Activated T-helper 2 cell treated with anti-CD3 and anti-CD28 coated beads, Interferon-gamma antibody, Interleukin-2, Interleukin-4, amounts not matched to agents 10 μg/mL and 5 μg/mL and 100 μg/mL, durations not matched to agents 14 hours and 24 hours and 36 hours (primary cell): Measurements from ENCODE around the gene LENG1. TPM values are rescaled to one million over a fixed set of nuclear protein-coding genes. Genes with fewer than 3 reads are reported as not detected.
"Not testable (repeated sequence)": the region's sequence is repeated elsewhere in the genome, so short reads cannot be mapped to it uniquely, and the experiment has no call there.

Experiments
- DNase-seq: peaks from one replicate; pipeline ENCODE4 v3.0.0; 2021; ENCODE audit warnings: low spot score
- H3K27ac Mint-ChIP-seq: one replicate; pipeline ENCODE4 v1.8.0; 2021; ENCODE audit warnings: mixed read lengths
- H3K27me3 Mint-ChIP-seq: one replicate; pipeline ENCODE4 v1.8.0; 2021; ENCODE audit warnings: low read depth, mixed read lengths
- H3K36me3 Mint-ChIP-seq: one replicate; pipeline ENCODE4 v1.8.0; 2021; ENCODE audit warnings: low read depth, mixed read lengths
- H3K4me1 Mint-ChIP-seq: one replicate; pipeline ENCODE4 v1.8.0; 2021; ENCODE audit warnings: low read depth, mixed read lengths
- H3K4me3 Mint-ChIP-seq: one replicate; pipeline ENCODE4 v1.8.0; 2021; ENCODE audit warnings: low read depth, mild to moderate bottlenecking, moderate library complexity, mixed read lengths
- H3K9me3 Mint-ChIP-seq: one replicate; pipeline ENCODE4 v1.8.0; 2021; ENCODE audit warnings: mixed read lengths
- intact Hi-C: fragments of 100-400 bp; cut with micrococcal nuclease; formaldehyde crosslinking; loops from one replicate; pipeline ENCODE4 v1.15.1; 2023
- total RNA-seq: library from RNA; stranded (reverse); gene quantifications from 2 replicates; pipeline ENCODE4 v1.2.3, GENCODE V29; 2022

The LENG1 gene
- total RNA-seq, 1 donor from 2014 or later = 4.0 TPM

DNA sequence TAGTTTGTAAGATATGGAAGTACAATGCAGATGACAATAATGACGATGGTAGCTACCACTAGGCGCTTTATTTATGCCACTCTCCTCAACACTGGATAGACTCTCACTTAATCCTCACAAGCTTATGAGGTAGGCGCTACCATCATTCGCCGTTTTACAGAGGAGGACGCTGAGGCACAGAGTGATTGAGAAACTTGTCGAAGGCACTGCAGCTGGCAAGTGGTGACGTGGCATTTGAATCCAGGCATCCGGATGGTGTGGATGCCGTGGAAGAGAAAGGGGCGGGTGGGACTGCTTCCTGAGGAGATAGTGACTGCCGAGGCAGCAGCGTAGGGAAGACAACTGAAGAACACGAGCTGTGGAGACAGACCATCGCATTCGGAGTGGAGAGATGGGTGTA is 39.9 kb upstream of the LENG1 start:
- intact Hi-C loops = no loop called here
- peak overlapping the region; percentile 65 for H3K27ac Mint-ChIP-seq

DNA sequence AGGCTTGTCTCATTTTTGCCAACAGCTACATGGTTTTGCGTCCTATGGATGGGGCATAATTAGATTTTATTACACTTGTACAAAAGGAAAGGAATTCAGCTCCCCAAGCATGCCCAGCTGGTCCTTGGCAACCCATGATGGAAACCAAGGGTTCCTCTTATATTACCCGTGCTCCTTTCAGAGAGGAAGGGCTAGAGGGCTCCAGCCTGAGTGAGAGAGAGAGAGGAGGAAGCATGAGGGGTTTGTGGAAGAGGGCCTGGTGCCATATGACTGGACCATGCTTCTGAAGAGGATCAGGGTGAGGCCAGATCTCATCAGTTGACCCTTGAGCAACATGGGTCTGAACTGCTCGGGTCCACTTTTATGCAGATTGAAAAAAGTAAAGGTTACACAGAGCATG is 37.6 kb upstream of the LENG1 start:
- no peak overlapping the region for H3K4me3 Mint-ChIP-seq
- H3K27me3 Mint-ChIP-seq = no peaks in the 10 kb centered on the region
- intact Hi-C loops = no loop called here
- no peak for DNase-seq
- peaks cover 18% of the 10 kb centered on the region for H3K4me1 Mint-ChIP-seq
- H3K36me3 Mint-ChIP-seq = peaks cover 33% of the 10 kb centered on the region
- H3K27ac Mint-ChIP-seq = no peak overlapping the region
- H3K9me3 Mint-ChIP-seq = no peaks in the 10 kb centered on the region

More for the DNA sequence above, 39.9 kb upstream of the LENG1 start:
- Mint-ChIP-seq H3K9me3 (no peaks in the 10 kb centered on the region), H3K27me3 (no peaks in the 10 kb centered on the region), H3K36me3 (peaks cover 45% of the 10 kb centered on the region), H3K4me3 (peak overlapping the region; percentile 78), H3K4me1 (peaks cover 27% of the 10 kb centered on the region)
- no peak for DNase-seq

DNA sequence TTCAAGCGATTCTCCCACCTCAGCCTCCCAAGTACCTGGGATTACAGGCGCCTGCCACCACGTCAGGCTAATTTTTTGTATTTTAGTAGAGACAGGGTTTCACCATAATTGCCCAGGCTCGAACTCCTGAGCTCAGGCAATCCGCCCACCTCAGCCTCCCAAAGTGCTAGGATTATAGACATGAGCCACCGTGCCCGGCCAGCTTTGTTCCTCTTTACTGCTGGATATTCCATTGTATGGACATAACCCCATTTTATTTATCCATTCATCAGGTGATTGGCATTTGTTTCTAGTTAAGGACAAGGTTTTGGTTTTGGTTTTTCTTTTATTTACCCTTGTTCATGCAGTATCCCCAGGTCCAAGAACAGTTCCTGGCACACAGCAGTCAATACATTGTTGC is 37.0 kb upstream of the LENG1 start:
- Mint-ChIP-seq H3K4me3 (no peak overlapping the region), H3K36me3 (peaks cover 27% of the 10 kb centered on the region), H3K9me3 (no peaks in the 10 kb centered on the region), H3K27me3 (no peaks in the 10 kb centered on the region), H3K4me1 (peaks cover 20% of the 10 kb centered on the region), H3K27ac (no peak overlapping the region)
- DNase-seq = no peak
- intact Hi-C loops = no loop called here

DNA sequence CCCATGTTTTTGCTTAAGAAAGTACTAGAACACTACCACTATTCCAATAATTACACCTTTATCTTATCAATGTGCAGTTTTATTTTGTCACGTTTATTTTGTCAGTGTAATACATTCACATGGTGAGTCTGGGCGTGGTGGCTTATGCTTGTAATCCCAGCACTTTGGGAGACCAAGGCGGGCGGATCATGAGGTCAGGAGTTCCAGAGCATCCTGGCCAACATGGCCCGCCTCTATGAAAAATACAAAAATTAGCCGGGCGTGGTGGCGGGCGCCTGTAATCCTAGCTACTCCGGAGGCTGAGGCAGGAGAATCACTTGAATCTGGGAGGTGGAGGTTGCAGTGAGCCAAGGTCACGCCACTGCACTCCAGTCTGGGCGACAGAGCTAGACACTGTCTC is 34.9 kb upstream of the LENG1 start:
- Mint-ChIP-seq H3K4me1 (peaks cover 18% of the 10 kb centered on the region), H3K36me3 (peaks cover 17% of the 10 kb centered on the region)
- H3K27ac Mint-ChIP-seq, DNase-seq, H3K27me3 Mint-ChIP-seq, H3K9me3 Mint-ChIP-seq, H3K4me3 Mint-ChIP-seq: not testable (repeated sequence)
- intact Hi-C loops = loop anchor here (5.0 kb wide), 1 partner anchor 327 kb away; the partner anchor contains the start of gene MYADM

DNA sequence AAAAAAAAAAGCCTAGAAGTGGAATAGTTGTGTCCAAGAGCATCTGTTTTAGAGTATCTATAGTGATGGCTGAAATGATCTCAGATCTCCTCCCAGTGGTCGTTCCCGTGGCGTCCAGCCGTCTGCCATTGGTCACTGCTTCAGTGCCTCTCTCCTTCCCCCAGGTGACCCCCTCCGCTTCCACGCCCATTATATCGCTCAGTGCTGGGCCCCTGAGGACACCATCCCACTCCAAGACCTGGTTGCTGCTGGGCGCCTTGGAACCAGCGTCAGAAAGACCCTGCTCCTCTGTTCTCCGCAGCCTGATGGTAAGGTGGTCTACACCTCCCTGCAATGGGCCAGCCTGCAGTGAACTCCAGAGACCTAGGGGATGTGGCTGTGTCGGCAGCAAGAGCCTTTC is 33.5 kb upstream of the LENG1 start:
- Mint-ChIP-seq H3K9me3 (no peaks in the 10 kb centered on the region), H3K27ac (no peak overlapping the region), H3K4me3 (peak overlapping the region; percentile 85), H3K36me3 (peaks cover 19% of the 10 kb centered on the region), H3K4me1 (peaks cover 15% of the 10 kb centered on the region), H3K27me3 (no peaks in the 10 kb centered on the region)
- intact Hi-C loops = loop anchor here (5.0 kb wide), 1 partner anchor 326 kb away; the partner anchor contains the start of gene MYADM
- no peak for DNase-seq

DNA sequence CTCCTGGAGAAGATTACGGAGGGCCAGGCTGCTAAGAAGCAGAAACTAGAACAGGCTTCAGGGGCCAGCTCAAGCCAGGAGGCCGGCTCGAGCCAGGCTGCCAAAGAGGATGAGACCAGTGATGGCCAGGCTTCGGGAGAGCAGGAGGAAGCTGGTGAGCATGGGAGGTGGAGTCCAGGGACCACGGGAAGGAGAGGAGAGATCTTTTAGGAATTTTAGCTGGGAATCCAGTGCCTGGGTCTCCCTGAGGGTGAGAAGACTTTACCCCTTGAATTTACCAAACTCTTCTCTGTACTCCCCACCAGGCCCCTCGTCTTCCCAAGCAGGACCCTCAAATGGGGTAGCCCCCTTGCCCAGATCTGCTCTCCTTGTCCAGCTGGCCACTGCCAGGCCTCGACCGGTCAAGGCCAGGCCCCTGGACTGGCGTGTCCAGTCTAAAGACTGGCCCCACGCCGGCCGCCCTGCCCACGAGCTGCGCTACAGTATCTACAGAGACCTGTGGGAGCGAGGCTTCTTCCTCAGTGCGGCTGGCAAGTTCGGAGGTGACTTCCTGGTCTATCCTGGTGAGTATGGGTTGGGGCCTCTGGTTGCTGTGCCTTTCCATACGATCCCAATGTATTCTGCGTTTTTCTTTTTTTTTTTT is 32.4 kb upstream of the LENG1 start:
- Mint-ChIP-seq H3K36me3 (peaks cover 30% of the 10 kb centered on the region), H3K4me3 (peak overlapping the region; percentile 85), H3K4me1 (peaks cover 22% of the 10 kb centered on the region), H3K9me3 (no peaks in the 10 kb centered on the region), H3K27ac (peak overlapping the region; percentile 63), H3K27me3 (no peaks in the 10 kb centered on the region)
- intact Hi-C loops = loop anchor here (5.0 kb wide), 1 partner anchor 325 kb away; the partner anchor contains the start of gene MYADM
- no peak for DNase-seq

DNA sequence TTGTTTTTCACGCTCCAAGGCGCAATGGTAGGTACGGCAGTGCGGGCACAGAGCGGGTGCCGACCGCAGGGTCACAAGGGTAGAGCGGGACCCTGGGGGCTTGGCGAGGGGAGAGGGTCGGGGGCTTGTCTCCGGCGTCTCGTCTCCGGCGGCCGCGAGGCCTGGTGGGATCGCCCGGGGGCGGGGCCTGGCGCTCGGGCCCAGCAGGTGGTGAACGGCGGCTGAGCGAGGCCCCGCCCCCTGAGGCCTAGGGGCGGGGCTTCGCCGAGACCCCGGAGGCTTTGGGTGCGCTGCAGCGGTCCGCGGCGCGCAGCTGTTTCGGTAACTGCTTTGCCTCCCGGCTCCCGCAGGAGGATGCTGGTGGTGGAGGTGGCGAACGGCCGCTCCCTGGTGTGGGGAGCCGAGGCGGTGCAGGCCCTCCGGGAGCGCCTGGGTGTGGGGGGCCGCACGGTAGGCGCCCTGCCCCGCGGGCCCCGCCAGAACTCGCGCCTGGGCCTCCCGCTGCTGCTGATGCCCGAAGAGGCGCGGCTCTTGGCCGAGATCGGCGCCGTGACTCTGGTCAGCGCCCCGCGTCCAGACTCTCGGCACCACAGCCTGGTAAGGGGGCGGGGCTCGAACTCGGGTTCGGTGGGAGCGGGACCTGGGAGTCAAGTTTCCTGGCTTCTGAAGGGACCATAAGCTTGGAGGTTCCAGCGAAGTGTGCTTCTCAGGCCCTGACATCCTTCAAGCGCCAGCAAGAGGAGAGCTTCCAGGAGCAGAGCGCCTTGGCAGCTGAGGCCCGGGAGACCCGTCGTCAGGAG is 31.7 kb upstream of the LENG1 start, which contains the start of gene TSEN34:
TSEN34 (plus strand) TSS at position 298 of the 800 bp plus-strand sequence; CDS start at position 355, 57 bp downstream.
- intact Hi-C loops = loop anchor here (5.0 kb wide), 1 partner anchor 324 kb away; the partner anchor contains the start of gene MYADM
- Mint-ChIP-seq H3K27me3 (no peaks in the 10 kb centered on the region), H3K27ac (peak within 1 kb of the TSS; percentile 98), H3K36me3 (peaks cover 37% of the 10 kb centered on the region), H3K9me3 (no peaks in the 10 kb centered on the region), H3K4me1 (peaks cover 23% of the 10 kb centered on the region), H3K4me3 (peak within 1 kb of the TSS; percentile 89)
- DNase-seq = no peak

DNA sequence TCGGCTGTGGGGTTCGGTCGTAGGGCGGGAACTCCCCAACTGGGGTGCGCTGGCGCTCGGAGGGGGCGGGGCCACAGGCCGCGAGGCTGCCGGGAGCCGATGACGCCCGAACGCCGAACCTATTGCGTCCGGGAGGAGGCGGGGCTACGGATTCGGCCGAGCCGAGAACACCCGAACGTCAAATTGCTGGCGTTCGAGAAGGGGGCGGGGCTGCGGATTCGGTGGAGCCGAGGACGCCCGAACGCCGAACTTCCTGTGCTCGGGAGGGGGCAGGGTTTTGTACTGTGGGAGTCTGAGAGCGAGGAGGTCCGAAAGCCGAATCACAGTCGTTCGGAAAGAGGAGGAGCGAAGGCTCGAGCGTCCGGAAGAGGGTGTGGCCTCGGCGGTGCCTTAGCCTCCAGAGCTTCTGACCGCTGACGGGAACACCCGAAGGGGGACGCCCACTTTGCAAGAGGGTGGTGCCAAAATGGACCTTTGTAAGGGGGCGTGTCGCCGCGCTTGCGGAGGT is 31.0 kb upstream of the LENG1 start:
- DNase-seq = peak; percentile 100
- intact Hi-C loops = loop anchor here (1.0 to 5.0 kb wide), 4 partner anchors 10 to 323 kb away; partner anchors contain the start of genes CNOT3, LENG1, MYADM and RPS9
- no peaks in the 10 kb centered on the region for H3K27me3 Mint-ChIP-seq
- H3K27ac Mint-ChIP-seq = peak overlapping the region; percentile 98
- no peaks in the 10 kb centered on the region for H3K9me3 Mint-ChIP-seq
- peaks cover 40% of the 10 kb centered on the region for H3K36me3 Mint-ChIP-seq
- H3K4me1 Mint-ChIP-seq = peaks cover 23% of the 10 kb centered on the region
- H3K4me3 Mint-ChIP-seq = peak overlapping the region; percentile 89

DNA sequence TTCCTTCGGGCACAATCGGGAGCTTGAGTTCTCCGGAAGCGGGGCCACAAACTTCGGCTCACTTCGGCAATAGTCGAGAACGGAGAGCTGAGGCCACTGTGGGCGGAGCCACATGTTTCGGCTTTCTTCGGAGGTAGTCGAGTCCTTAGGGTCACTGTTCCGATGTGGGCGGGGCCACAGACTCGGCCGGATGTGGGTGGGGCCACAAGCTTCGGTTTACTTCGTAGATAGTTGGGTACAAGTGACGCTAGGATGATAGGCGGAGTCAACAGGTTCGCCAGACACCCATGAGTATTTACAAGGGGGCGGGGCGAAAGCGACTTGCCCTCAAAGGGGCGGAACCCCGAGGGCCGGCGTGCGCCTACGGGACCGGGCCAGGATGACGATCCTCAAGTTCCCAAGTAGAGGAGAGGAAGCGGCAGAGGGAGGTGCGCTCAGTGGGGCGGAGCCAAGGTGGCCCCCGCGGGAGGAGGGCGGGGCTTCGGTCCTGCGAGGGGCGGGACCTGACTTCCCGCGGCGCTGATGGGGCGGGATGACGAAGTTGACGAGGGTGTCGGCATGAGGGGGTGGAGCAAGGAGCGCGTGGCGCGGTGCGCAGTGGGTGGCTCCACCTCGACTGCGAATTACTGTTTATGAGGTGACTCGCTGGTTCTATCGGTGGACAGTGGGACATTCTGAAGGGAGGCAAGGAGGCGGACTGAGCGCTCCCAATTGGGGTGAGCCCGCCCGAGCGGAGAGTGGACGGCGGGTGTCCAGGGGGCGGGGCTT is 30.4 kb upstream of the LENG1 start:
- Mint-ChIP-seq H3K27ac (peak overlapping the region; percentile 98), H3K4me3 (peak overlapping the region; percentile 89), H3K27me3 (no peaks in the 10 kb centered on the region), H3K36me3 (peaks cover 39% of the 10 kb centered on the region), H3K9me3 (no peaks in the 10 kb centered on the region), H3K4me1 (peaks cover 26% of the 10 kb centered on the region)
- peak; percentile 100 for DNase-seq
- intact Hi-C loops = loop anchor here (1.0 to 5.0 kb wide), 4 partner anchors 10 to 323 kb away; partner anchors contain the start of genes CNOT3, LENG1, MYADM and RPS9

DNA sequence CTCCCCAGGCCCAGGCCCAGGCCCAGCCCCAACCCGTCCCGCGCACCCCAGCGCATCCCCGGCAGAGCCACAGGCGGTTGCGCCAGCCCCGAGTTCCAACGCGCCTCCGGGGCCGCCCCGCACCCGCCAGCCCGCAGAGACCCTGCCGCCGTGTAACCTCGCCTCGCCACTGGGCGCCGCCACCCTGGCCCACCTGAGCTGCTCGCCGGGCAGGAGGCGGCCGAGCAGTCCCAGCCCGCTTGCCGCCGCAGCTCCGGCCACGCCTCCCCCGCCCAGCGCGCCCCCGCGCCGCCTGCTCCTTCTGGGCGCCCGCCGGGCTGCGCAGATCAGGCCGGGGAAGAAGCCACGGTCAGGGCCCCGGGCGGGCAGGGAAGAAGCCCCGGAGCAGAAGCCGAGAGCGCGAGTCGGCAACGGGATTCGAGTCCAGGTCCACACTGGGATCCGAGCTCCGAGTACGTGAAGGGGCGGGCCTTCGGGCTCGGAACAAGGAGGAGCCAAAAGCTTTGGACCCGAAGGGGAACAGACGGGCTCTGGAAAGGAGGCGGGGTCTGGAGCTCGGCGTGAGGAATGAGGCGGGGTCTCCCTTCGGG is 29.7 kb upstream of the LENG1 start, which contains the start of gene MBOAT7:
MBOAT7 (minus strand) TSS at position 436 of the 590 bp plus-strand sequence. CDS start 1,072 bp downstream, outside the sequence.
- DNase-seq = no peak
- peaks cover 26% of the 10 kb centered on the region for H3K4me1 Mint-ChIP-seq
- intact Hi-C loops = no loop called here
- no peaks in the 10 kb centered on the region for H3K9me3 Mint-ChIP-seq
- H3K4me3 Mint-ChIP-seq = peak within 1 kb of the TSS; percentile 89
- H3K27ac Mint-ChIP-seq = peak within 1 kb of the TSS; percentile 98
- no peaks in the 10 kb centered on the region for H3K27me3 Mint-ChIP-seq
- peaks cover 41% of the 10 kb centered on the region for H3K36me3 Mint-ChIP-seq

DNA sequence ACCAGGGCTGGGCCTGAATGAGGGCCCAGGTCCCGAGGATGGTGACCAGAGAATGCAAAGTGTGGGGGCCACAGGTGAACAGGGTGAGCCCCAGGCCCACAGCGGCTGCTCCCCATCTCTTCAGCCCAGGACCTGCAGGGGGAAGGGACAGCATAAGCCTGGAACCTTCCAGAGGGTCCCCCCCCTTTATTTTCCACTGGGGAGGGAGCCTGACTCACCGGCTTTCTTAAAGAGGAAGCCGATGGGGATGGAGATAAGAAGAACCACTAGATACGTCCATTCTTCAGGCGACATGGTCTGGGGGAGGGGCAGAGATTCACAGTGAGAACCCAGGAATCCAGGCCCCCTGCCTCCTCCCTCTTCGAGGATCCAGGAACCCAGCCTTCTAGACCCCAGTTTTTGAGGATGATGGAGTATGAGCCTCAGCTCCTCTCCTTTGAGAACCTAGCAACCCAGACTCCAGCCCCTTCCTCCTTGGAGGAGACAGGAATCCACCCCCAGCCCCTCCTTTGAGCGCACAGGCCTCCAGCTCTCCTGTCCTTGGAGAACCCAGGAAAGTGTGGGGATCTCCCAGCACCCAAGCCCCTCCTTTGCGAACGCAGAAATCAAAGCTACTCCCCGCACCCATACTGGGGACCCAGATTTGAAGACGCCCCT is 28.8 kb upstream of the LENG1 start:
- H3K27me3 Mint-ChIP-seq = no peaks in the 10 kb centered on the region
- H3K4me1 Mint-ChIP-seq = peaks cover 29% of the 10 kb centered on the region
- peak overlapping the region; percentile 89 for H3K4me3 Mint-ChIP-seq
- intact Hi-C loops = loop anchor here (1.0 kb wide), 1 partner anchor 22 kb away; no protein-coding TSS in a partner anchor
- H3K27ac Mint-ChIP-seq = peak overlapping the region; percentile 96
- no peaks in the 10 kb centered on the region for H3K9me3 Mint-ChIP-seq
- peak; percentile 69 for DNase-seq
- peaks cover 43% of the 10 kb centered on the region for H3K36me3 Mint-ChIP-seq
